Right hindlimb (tissue), 1 donor: ENCODE results near the gene SLAIN1.

Experiments
- DNase-seq: peaks from one replicate; pipeline ENCODE4 v3.0.0-alpha.2; 2018

Gene SLAIN1

DNA sequence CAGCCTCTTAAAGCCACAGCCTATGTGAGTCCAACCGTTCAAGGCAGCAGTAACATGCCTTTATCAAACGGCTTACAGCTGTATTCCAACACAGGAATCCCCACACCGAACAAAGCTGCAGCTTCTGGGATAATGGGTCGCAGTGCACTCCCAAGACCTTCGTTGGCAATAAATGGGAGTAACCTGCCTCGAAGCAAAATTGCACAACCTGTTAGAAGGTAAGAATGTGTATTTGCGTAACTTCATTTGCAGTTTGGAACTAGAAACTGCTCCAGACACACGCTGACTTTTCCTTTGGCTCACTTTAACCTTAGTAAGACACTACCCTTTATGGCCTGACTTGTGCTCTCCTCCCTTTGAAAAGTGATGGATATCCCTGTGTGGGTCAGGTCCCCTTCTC, 63.4 kb downstream of the SLAIN1 start:
- DNase-seq, result no peak

DNA sequence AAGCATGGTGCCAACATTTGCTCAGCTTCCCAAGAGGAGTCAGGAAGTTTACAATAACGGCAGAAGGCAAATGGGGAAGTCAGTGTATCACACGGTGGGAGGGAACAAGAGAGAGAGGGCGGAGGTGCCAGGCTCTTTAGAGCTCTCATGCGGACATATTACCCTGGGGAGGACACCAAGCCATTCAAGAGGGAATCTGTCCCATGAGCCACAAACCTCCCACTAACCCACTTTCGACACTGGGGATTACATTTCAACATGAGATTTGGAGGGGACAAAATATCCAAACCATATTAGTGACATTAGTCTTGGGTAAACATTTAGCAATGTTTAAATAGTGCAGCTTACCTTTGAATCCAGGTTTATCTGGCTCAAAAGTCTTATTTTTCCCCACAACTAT, 69.9 kb downstream of the SLAIN1 start:
- DNase-seq, result no peak

DNA sequence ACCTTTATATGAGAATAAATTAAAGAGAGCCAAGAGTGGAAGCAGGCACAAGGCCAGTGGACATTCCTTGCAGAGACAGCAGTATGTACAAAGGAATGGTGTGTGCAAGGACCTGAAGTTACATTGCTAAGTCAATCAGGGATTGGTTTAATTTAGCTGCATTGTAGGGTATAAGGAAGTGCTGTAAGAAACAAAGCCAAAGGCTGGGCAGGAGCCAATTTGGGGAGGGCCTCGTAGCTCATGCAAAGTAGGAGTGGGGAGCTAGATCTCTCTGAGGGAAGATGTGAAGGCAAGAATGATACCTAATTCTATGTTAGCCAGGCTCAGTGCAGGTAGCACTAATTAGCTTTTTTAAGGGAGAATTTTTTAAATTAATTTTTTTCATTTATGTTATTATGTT, 76.7 kb downstream of the SLAIN1 start:
- DNase-seq, result no peak

DNA sequence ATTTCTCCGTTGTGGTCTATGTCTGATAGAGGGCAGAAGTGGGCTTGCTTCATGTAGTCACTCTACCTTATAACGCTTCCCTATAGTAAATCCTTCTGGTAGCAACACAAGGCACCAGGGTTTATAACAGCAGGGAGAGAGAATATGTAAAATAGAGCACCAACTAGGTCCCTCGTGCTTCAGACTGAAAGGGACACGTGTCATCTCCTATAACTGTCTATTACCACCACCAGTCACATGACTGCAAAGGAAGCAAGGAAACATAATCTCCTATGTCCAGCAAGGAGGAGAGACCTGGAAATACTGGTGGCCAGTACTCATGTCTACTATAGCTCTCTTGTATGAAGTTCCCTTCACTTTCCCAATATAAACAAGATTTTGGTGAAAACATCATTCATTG, 79.2 kb downstream of the SLAIN1 start:
- no peak for DNase-seq

DNA sequence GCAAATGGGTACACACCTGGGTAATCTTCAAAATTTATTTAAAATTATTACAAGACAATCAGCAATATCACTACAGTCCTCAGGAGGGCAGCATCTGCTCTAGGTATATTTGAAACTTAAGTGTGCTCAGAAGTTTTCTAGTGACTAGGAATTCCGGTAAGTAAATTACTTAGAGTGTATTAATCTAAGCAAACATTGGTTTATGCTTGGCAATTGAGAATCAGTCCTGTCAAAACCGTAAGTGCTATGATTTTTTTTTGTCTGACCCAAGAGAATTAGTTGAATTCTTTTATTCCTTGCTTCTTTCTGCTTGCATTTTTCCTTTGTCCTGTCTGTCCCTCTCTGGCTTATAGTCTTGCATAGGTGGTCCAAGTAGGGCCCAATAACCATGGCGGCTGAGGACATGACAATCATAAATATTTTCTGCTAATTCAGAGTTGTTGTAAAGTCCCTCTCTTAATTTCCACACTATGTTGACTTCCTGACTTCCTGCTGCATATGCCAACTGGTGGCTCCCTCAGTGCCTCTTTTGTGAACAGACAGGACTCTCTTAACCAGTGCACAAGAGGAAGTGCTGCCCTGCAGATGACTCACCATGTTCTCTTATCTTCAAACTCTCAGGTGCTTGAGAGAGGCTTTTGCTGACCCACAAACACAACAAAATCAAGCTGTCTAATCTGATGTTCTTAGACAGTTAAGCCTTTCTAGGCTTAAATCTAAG, 82.2 kb downstream of the SLAIN1 start:
- no peak for DNase-seq

DNA sequence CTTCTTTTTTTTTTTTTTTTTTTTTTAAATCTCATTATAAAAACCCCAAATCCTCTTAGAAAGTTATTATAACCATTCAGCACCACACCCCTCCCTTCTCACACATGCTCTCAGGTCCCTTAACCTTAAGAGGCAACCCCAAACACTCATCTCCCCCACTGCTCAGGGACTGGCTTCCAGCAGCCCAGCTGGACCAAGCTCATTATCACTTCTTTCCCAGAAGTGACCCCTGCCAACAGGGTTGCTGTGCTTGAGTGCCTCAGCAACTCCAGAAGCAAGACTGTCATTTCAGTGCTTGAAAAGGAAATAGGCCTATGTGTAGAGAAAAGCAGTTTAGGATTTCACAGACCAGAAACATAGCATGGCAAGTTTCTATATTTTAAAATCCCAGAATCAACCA, 84.3 kb downstream of the SLAIN1 start:
- DNase-seq, result no peak

DNA sequence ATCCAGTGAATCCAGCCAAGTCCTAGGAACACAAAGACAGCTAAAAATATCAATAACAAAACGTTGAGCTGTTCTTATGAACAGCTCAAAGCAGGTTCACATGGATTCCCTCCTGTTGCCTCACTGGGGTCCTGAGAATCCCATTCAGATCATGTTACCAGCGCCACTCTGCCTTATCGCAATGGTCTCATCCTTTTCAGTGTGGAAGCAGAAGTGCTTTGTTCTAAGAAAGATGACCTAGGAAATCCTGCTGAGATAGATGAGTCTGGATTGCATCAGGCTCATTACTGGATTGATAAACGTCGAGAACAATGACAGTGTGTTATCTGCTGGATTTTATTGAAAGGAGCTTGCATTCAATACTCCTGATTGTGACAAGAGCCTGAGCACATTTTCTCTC, 87.0 kb downstream of the SLAIN1 start:
- DNase-seq, result no peak

DNA sequence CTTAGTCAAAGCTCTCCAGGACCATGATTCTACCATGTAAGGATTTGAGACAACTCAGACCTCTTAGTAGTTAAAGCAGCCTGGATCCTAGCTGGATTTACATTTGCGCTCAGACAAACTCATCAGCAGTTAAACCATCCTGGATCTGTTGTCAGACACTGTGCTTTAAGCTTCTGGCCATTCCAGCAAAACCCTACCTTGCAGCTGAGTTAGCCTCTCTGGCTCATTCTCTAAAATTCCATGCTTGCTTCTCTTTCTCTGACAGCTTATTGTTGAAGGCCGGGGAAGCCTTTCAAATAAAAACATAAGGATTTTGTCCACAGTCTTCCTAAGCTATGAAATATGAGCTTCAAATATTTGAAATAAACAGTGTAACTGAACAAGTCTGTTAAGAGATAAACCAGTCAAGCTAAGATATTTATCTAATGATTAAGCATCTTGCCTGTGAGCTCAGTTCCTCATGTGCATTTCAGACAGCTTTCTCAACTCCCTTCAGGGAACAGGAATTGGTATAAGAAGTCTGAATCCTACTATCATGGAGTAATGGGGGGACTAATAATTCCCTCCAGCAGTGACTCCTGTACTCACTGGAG, 89.3 kb downstream of the SLAIN1 start:
- no peak for DNase-seq

DNA sequence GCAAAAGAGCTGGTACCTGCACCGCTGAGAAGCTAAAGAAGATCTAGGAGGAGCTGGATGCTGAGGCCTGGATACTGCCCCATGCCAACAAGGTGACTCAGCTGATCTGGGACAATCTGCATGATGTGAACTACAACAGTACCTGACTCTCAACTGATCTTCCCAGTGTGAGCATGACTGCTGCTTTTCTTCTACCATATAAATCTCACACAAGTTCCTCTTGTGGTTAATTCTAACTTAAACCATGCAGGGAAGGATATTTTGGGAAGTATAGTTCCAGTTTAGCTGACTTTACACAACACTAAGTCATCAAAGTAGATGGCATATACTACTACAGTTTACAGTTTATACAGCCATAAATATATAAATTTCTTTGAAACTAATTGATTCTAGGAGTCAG, 91.9 kb downstream of the SLAIN1 start:
- no peak for DNase-seq

DNA sequence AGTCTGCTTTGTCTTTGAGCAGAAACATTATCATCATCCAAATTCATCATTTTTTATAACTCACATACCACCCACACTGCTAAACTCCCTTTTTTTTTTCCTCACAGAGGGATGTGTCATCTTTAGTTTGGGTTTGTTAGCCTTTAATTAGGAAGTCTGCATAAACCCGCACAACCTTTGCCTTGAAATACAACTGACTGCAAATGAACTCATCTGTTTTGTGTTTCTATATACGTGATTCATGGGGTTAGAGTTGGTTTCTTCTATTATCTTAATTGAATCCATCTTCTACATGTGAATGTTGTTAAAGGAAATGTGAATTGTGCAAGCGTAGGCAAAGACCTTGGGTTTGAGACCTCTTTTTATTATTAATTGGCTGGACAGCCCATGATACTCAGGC, 102.7 kb downstream of the SLAIN1 start:
- DNase-seq, result no peak

DNA sequence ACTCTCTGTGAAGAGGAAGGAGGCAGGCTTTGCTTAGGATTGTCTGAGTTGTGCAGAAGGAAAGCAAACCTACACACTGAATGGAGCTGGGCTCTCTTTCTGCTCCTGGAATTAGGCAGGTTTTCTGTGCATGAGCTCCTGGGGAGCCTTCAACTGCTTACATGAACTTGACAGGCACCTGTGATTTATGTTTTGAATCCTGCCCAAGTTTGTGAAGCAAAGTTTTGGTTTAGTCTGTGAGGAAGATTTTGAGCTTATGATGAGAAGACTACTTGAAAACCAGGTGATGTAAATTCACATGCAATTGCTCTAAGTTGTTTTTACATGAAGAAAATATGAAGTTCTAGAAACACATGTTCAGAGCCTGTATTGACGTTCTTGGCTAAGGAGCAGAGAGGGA, 109.0 kb downstream of the SLAIN1 start:
- no peak for DNase-seq

DNA sequence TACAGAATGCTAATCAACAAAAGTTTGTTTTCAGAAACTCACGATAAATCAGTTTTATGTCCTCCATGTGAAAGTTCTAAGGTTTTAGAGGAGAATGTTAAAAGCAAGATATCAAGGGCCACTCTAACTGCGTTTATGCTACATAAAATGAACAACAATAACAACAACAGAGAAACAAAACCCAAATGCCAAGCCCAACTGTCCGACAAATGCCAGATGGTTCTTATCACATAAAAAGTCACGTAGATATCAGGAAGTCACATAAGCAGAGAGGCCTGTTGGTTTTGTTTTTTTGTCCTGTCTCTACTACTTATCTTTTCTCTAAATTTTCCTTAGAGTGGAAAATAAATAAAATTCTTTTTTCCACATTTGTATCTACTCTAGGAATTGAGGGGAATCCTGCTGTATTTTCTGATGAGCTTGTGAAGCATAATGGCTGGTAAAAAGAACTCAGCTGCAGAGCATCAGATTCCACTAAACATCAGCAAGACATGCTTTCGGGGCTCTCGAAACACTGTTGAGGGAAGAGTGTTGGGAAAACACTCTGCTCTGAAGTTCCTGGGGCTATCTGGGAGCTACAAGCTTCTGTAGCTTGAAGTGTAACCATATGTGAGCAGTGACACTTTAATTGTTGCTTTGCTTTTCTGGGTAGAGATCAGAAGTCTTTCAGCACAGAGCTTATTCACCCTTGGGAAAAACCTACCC, 110.1 kb downstream of the SLAIN1 start:
- DNase-seq, result no peak

DNA sequence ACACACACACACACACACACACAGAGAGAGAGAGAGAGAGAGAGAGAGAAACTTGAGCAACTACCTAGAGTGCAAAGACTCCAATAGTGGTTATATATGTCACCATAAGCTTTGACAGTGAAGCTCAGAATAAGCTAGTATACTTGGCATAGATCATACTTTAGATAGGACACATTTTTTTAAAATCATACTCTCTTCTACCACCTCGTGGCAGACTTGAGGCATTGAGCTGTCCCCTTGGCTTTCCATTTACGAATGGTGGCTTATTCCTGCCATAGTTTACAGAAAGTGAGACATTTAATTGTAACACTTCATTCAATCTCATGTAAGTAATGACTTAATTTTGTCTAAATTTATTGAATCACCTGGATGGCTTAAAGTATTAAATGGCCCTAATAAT, 112.9 kb downstream of the SLAIN1 start:
- no peak for DNase-seq

DNA sequence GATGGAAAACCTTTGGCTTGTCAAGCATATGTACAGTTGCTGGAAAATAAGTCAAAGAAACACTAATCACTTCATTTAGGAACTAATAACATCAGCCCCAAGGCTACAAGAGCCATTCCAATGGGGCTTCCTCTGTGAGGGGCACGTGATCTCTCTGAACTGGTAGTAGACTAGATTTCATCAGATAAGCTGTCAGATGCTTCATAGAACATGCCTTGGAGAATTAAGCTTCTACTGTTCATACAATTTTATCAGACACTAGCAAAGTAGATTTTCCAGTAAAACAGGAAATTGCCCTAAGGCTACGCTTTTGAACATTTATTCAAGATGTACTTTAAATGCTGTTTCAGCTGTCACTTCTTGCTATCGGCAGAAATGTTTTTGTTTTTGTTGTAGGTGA, 113.4 kb downstream of the SLAIN1 start:
- DNase-seq, result no peak

DNA sequence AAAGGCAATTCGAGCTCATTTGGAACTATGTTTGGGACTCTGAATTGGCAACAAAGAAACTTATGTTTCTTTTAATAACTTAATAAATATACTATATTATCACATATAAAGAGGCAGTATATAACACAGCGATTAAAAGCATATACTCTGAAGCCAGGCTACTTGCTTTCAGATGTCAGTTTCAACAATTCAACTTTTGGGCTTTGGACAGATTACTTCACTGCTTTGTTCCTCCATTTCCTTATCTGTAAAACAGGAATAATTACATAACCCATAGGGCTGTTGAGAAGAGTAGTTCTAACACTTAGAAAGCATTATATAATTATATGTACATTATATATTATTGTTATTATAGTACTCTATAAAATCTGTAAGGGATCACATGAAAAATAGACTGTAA, 113.9 kb downstream of the SLAIN1 start:
- no peak for DNase-seq

DNA sequence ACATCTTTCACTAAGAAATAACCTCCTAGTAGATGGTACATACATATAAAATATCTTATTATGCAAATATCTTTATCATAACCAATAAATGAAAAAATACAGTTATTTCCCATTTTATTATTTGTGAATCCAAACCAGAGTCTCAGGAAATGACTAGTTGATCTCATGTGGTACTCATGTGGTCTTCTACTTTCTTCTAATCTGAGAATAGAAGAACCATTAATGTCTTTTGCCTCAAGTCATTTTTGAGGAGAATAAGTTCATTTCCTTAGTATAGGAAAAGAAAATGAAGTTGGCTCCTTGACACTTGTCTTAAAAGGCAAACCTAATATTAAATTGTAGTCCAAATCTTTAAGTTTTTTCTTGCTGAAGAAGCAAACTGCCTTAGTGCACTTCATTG, 114.5 kb downstream of the SLAIN1 start:
- no peak for DNase-seq
